ENCODE measurements around the gene PPP1R3F.

PPP1R3F gene

DNA sequence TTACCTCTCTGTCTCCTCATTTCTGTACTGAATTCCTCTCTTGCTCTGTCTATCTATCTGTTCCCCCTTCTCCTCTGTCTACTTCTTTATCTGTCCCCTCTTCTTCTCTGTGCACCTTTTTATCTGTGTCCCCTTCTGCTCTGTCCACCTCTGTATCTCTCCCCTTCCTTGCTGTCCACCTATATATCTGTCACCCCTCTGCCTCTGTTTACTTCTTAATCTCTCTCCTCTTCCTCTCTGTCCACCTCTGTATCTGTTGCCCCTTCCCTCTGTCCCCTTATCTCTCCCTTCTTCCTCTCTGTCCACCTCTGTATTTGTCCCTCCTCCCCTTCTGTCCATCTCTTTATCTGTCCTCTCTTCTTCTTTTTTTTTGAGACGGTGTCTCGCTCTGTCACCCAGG, 25.4 kb upstream of the PPP1R3F start:
- Histone ChIP-seq H3K9ac (ENCODE audit: low read length) (no peak overlapping the region), H3K36me3 (ENCODE audit: low read length) (no peaks in the 10 kb centered on the region), H3K4me2 (ENCODE audit: low read depth, low read length, poor library complexity, severe bottlenecking) (no peak overlapping the region), H4K20me1 (ENCODE audit: low read depth, low read length) (no peaks in the 10 kb centered on the region), H3K9me2 (replicated peaks; ENCODE audit: insufficient read depth, low read length) (no peaks in the 10 kb centered on the region), H3K27ac (ENCODE audit: low read depth, low read length) (no peak overlapping the region), H3K79me2 (ENCODE audit: insufficient read depth, low read length) (no peaks in the 10 kb centered on the region), H3K9me3 (ENCODE audit: insufficient read depth, low read length) (no peaks in the 10 kb centered on the region), H3K4me3 (ENCODE audit: insufficient read depth, low read length, poor library complexity, severe bottlenecking) (no peak overlapping the region), H3F3A (ENCODE audit: insufficient read depth) (no peaks in the 10 kb centered on the region), H2AFZ (ENCODE audit: low read depth, low read length, severe bottlenecking) (no peak overlapping the region), H3K27me3 (ENCODE audit: low read length) (no peaks in the 10 kb centered on the region)
- TF ChIP-seq, protein P1, sequence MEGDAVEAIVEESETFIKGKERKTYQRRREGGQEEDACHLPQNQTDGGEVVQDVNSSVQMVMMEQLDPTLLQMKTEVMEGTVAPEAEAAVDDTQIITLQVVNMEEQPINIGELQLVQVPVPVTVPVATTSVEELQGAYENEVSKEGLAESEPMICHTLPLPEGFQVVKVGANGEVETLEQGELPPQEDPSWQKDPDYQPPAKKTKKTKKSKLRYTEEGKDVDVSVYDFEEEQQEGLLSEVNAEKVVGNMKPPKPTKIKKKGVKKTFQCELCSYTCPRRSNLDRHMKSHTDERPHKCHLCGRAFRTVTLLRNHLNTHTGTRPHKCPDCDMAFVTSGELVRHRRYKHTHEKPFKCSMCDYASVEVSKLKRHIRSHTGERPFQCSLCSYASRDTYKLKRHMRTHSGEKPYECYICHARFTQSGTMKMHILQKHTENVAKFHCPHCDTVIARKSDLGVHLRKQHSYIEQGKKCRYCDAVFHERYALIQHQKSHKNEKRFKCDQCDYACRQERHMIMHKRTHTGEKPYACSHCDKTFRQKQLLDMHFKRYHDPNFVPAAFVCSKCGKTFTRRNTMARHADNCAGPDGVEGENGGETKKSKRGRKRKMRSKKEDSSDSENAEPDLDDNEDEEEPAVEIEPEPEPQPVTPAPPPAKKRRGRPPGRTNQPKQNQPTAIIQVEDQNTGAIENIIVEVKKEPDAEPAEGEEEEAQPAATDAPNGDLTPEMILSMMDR (IDR thresholded peaks at IDR 0.05; ENCODE audit: insufficient read depth, low read length, poor library complexity, severe bottlenecking): no peak
- TF ChIP-seq EZH2phosphoT487 (conservative IDR thresholded peaks at IDR 0.05; ENCODE audit: low read length): no peak

DNA sequence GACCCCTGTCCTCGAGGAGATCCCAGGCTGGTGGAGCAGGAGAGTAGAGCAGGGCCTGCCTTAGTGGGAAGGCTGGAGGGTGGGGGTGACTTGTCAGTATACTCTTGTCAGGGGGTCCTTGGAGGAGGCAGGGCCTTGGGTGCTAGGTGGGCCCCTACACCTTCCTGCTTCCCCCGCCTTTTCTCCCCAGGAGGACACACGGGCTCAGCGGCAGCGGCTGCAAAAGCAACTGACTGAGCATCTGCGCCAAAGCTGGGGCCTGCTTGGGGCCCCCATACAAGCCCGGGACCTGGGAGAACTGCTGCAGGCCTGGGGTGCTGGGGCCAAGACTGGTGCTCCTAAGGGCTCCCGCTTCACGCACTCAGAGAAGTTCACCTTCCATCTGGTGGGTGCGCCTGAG, 23.1 kb upstream of the PPP1R3F start:
- H3K4me3 ChIP-seq (ENCODE audit: insufficient read depth, low read length, poor library complexity, severe bottlenecking): no peak overlapping the region
- no peak overlapping the region for H3K9ac ChIP-seq (ENCODE audit: low read length)
- H4K20me1 ChIP-seq (ENCODE audit: low read depth, low read length): no peaks in the 10 kb centered on the region
- TF ChIP-seq EZH2phosphoT487 (conservative IDR thresholded peaks at IDR 0.05; ENCODE audit: low read length): no peak
- TF ChIP-seq, protein P1 (IDR thresholded peaks at IDR 0.05; ENCODE audit: insufficient read depth, low read length, poor library complexity, severe bottlenecking): no peak
- no peaks in the 10 kb centered on the region for H3F3A ChIP-seq (ENCODE audit: insufficient read depth)
- no peak overlapping the region for H3K27ac ChIP-seq (ENCODE audit: low read depth, low read length)
- H3K36me3 ChIP-seq (ENCODE audit: low read length): no peaks in the 10 kb centered on the region
- H3K79me2 ChIP-seq (ENCODE audit: insufficient read depth, low read length): no peaks in the 10 kb centered on the region
- H3K4me2 ChIP-seq (ENCODE audit: low read depth, low read length, poor library complexity, severe bottlenecking): no peak overlapping the region
- H2AFZ ChIP-seq (ENCODE audit: low read depth, low read length, severe bottlenecking): no peak overlapping the region
- H3K9me2 ChIP-seq (replicated peaks; ENCODE audit: insufficient read depth, low read length): no peaks in the 10 kb centered on the region
- H3K27me3 ChIP-seq (ENCODE audit: low read length): no peaks in the 10 kb centered on the region
- no peaks in the 10 kb centered on the region for H3K9me3 ChIP-seq (ENCODE audit: insufficient read depth, low read length)

DNA sequence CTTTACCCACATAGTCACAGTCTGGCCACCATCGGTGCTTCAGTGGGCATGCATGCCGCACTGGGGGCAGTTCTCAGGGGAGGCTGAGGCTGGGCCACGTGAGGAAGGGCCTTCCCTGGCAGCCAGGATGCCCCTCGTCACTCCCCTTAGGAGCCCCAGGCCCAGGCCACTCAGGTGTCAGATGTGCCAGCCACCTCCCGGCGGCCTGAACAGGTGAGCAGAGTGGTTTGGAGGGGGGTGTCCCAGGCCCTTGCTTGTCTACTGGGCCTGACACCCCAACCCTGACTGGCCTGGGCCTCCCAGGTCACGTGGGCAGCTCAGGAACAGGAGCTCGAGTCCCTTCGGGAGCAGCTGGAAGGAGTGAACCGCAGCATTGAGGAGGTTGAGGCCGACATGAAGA, 22.2 kb upstream of the PPP1R3F start:
- Histone ChIP-seq H3K27me3 (ENCODE audit: low read length) (no peaks in the 10 kb centered on the region), H3K4me3 (ENCODE audit: insufficient read depth, low read length, poor library complexity, severe bottlenecking) (no peak overlapping the region), H3K9me2 (replicated peaks; ENCODE audit: insufficient read depth, low read length) (no peaks in the 10 kb centered on the region), H2AFZ (ENCODE audit: low read depth, low read length, severe bottlenecking) (no peak overlapping the region), H3F3A (ENCODE audit: insufficient read depth) (no peaks in the 10 kb centered on the region), H3K79me2 (ENCODE audit: insufficient read depth, low read length) (no peaks in the 10 kb centered on the region), H3K4me2 (ENCODE audit: low read depth, low read length, poor library complexity, severe bottlenecking) (no peak overlapping the region), H3K9me3 (ENCODE audit: insufficient read depth, low read length) (no peaks in the 10 kb centered on the region), H3K36me3 (ENCODE audit: low read length) (no peaks in the 10 kb centered on the region), H3K27ac (ENCODE audit: low read depth, low read length) (no peak overlapping the region), H4K20me1 (ENCODE audit: low read depth, low read length) (no peaks in the 10 kb centered on the region), H3K9ac (ENCODE audit: low read length) (no peak overlapping the region)
- TF ChIP-seq, protein P1 (IDR thresholded peaks at IDR 0.05; ENCODE audit: insufficient read depth, low read length, poor library complexity, severe bottlenecking): no peak
- TF ChIP-seq EZH2phosphoT487 (conservative IDR thresholded peaks at IDR 0.05; ENCODE audit: low read length): no peak

Measured in SU-DHL-6 (cell line).